ENCODE data around the gene TTC34. TPM values are rescaled to one million over a fixed set of nuclear protein-coding genes. Genes with fewer than 3 reads are reported as not detected.
"Not testable (repeated sequence)": the region's sequence is repeated elsewhere in the genome, so short reads cannot be mapped to it uniquely, and the experiment has no call there.

TTC34 gene
- total RNA-seq, 1 experiment from 2014 or later, result 0.03 TPM

DNA sequence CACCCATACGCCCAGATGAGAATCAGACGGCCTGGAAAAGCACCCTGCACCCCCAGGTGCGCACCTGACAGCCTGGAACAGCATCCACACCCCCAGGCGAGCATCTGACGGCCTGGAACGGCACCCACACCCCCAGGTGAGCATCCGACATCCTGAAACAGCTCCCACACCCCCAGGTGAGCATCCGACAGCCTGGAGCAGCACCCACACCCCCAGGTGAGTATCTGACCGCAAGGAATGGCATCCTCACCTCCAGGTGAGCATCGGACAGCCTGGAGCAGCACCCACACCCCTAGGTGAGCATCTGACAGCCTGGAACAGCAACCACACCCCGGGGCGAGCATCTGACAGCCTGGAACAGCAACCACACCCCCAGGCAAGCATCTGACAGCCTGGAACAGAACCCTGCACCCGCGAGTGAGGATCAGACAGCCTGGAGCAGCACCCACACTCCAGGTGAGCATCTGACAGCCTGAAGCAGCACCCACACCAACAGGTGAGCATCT lies 147.0 kb downstream of the TTC34 start:
- H3K4me3 ChIP-seq; H3K27ac ChIP-seq; H3K9me3 ChIP-seq (replicated peaks); H3K4me1 ChIP-seq (replicated peaks); H3K36me3 ChIP-seq; H3K27me3 ChIP-seq (replicated peaks): not testable (repeated sequence)
- DNase-seq (ENCODE audit: low read depth in 1 of 2, low spot score in 2 of 2), result peak in 1 of 2 experiments; percentile 75

DNA sequence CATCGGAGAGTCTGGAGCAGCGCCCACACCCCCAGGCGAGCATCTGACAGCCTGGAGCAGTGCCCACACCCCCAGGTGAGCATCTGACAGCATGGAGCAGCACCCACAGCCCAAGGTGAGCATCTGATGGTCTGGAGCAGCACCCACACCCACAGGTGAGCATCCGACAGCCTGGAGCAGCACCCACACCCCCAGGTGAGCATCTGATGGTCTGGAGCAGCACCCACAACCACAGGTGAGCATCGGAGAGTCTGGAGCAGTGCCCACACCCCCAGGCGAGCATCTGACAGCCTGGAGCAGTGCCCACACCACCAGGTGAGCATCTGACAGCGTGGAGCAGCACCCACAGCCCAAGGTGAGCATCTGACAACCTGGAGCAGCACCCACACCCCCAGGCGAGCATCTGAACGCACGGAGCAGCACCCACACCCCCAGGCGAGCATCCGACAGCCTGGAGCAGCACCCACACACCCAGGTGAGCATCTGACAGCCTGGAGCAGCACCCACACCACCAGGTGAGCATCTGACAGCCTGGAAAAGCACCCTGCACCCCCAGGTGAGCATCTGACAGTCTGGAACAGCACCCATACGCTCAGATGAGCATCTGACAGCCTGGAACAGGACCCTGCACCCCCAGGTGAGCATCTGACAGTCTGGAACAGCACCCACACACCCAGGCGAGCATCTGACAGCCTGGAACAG lies 147.6 kb downstream of the TTC34 start:
- not testable (repeated sequence) for H3K9me3 ChIP-seq (replicated peaks); H3K27me3 ChIP-seq (replicated peaks); H3K27ac ChIP-seq; H3K4me1 ChIP-seq (replicated peaks); H3K36me3 ChIP-seq; H3K4me3 ChIP-seq
- DNase-seq (ENCODE audit: low read depth in 1 of 2, low spot score in 2 of 2), result peak in 1 of 2 experiments; percentile 93

DNA sequence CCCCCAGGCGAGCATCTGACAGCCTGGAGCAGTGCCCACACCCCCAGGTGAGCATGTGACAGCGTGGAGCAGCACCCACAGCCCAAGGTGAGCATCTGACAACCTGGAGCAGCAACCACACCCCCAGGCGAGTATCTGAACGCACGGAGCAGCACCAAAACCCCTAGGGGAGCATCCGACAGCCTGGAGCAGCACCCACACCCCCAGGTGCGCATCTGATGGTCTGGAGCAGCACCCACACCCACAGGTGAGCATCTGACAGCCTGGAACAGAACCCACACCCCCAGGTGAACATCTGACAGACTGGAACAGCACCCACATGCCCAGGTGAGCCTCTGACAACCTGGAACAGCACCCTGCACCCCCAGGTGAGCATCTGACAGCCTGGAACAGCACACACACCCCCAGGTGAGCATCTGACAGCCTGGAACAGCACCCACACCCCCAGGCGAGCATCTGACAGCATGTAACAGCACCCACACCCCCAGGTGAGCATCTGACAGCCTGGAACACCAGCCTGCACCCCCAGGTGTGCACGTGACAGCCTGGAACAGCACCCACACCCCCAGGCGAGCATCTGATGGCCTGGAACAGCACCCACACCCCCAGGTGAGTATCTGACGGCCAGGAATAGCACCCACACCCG lies 148.4 kb downstream of the TTC34 start:
- peak in 1 of 2 experiments; percentile 78 for DNase-seq (ENCODE audit: low read depth in 1 of 2, low spot score in 2 of 2)
- not testable (repeated sequence) for H3K4me1 ChIP-seq (replicated peaks); H3K4me3 ChIP-seq; H3K27ac ChIP-seq; H3K9me3 ChIP-seq (replicated peaks); H3K36me3 ChIP-seq; H3K27me3 ChIP-seq (replicated peaks)

DNA sequence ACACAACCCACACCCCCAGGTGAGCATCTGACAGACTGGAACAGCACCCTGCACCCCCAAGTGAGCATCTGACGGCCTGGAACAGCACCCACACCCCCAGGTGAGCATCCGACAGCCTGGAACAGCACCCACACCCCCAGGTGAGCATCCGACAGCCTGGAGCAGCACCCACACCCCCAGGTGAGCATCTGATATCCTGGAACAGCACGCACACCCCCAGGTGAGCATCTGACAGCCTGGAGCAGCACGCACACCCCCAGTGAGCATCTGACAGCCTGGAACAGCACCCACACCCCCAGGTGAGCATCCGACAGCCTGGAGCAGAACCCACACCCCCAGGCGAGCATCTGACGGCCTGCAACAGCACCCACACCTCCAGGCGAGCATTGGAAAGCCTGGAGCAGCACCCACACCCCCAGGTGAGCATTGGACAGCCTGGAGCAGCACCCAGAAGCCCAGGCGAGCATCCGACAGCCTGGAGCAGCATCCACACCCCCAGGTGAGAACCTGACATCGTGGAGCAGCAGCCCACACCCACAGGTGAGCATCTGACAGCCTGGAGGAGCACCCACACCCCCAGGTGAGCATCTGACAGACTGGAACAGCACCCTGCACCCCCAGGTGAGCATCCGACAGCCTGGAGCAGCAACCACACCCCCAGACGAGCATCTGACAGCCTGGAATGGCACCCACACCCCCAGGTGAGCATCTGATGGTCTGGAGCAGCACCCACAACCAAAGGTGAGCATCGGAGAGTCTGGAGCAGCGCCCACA lies 149.2 kb downstream of the TTC34 start:
- not testable (repeated sequence) for H3K27ac ChIP-seq; H3K4me3 ChIP-seq; H3K4me1 ChIP-seq (replicated peaks); H3K27me3 ChIP-seq (replicated peaks); H3K9me3 ChIP-seq (replicated peaks); H3K36me3 ChIP-seq
- DNase-seq (ENCODE audit: low read depth in 1 of 2, low spot score in 2 of 2), result peak in 1 of 2 experiments; percentile 75

DNA sequence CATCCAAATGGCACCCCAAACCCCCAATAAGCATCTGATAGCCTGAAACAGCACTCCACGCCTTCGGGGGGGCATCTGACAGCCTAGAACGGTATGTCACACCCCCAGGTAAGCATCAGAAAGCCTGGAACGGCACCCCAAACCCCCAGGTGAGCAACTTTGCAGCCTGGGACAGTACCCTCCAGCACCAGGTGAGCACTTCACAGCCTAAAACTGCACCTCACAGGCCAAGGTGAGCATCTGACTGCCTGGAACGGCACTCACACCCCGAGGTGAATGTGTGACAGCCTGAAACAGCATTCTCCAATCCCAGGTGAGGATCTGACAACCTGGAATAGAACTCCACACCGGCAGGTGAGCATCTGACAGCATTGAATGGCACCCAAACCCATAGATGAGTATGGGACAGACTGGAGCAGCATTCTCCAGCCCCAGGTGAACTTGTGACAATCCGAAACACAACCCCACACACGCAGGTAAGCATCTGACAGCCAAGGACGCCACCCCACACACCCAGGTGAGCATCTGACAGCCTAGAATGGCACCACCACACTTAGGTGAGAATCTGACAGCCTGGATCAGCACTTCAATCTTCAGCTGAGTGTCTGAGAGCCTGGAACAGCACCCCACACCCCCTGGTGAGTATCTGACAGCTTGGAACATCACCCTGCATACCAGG lies 150.4 kb downstream of the TTC34 start:
- Histone ChIP-seq H3K4me3 (no peak overlapping the region), H3K4me1 (replicated peaks) (no peaks in the 10 kb centered on the region), H3K27ac (no peak overlapping the region), H3K27me3 (replicated peaks) (no peaks in the 10 kb centered on the region), H3K9me3 (replicated peaks) (peaks cover 3% of the 10 kb centered on the region), H3K36me3 (no peaks in the 10 kb centered on the region)
- DNase-seq (ENCODE audit: low read depth in 1 of 2, low spot score in 2 of 2), result peak in 1 of 2 experiments; percentile 30

DNA sequence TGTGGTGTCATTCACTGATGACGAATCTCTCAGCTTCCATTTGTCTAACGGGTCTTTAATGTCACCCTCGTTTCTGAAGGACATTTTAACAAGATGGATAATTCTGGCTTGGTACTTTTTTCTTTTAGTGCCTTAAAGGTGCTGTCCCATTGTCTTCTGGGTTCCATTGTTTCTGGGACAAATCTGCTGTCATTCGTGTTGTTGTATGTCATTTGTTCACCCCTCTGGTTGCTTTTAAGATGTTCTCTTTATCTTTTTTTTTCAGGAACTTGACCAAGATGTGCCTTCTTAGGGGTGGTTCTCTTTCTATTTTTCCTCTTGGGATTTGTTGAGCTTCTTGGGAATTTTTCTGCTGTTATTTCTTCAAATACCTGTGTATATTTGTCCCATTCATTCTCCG lies 154.7 kb downstream of the TTC34 start:
- DNase-seq (ENCODE audit: low read depth in 1 of 2, low spot score in 2 of 2), result no peak
- H3K27me3 ChIP-seq (replicated peaks), result no peaks in the 10 kb centered on the region
- H3K36me3 ChIP-seq, result no peaks in the 10 kb centered on the region
- peaks cover 4% of the 10 kb centered on the region for H3K9me3 ChIP-seq (replicated peaks)
- H3K4me1 ChIP-seq (replicated peaks), result peaks cover 13% of the 10 kb centered on the region
- no peak overlapping the region for H3K4me3 ChIP-seq
- H3K27ac ChIP-seq, result no peak overlapping the region

DNA sequence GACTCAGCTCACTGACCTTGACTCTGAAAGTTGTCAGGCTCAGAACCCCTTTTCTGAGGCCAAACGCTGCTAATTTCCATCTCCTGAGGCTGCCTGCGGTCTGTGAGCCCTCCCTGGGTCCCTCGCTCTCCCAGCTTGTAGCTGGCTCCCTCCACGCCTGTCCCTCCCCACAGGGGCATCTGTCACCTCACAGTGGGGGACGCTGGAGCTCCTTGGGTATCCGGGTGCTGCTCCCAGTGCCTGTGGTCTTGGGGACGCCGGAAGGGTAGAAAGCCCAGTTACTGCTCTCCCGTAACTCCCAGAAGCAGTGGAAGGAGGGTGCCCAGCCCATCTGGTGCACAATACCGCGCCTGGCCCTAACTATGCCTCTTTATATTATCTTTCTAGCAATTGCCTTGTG lies 155.7 kb downstream of the TTC34 start:
- H3K9me3 ChIP-seq (replicated peaks), result peaks cover 4% of the 10 kb centered on the region
- H3K4me3 ChIP-seq, result no peak overlapping the region
- H3K27ac ChIP-seq, result no peak overlapping the region
- DNase-seq (ENCODE audit: low read depth in 1 of 2, low spot score in 2 of 2), result no peak
- no peaks in the 10 kb centered on the region for H3K36me3 ChIP-seq
- peaks cover 14% of the 10 kb centered on the region for H3K4me1 ChIP-seq (replicated peaks)
- no peaks in the 10 kb centered on the region for H3K27me3 ChIP-seq (replicated peaks)

DNA sequence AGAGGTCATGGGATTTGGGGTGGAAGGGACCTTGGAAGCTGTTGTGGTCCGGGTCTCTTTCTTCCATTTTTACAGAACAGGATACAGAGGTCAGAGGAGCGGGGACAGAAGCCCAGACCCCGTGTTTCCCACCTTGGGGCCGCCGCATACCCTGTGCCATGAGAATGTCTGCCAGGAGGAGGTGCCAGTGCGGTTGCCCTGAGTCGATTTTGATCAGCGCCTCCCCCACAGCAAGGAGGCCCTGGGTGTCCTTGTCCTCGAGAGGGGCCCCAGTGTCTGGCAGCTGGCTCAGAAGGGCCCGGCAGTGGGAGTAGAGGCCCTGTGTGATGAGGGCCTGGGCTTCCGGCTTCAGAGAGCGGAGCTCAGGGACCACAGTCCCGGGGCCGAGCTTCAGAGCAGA lies 156.3 kb downstream of the TTC34 start:
- H3K27me3 ChIP-seq (replicated peaks), result no peaks in the 10 kb centered on the region
- H3K9me3 ChIP-seq (replicated peaks), result peaks cover 4% of the 10 kb centered on the region
- no peaks in the 10 kb centered on the region for H3K36me3 ChIP-seq
- no peak overlapping the region for H3K4me3 ChIP-seq
- peaks cover 14% of the 10 kb centered on the region for H3K4me1 ChIP-seq (replicated peaks)
- no peak for DNase-seq (ENCODE audit: low read depth in 1 of 2, low spot score in 2 of 2)
- H3K27ac ChIP-seq, result no peak overlapping the region

DNA sequence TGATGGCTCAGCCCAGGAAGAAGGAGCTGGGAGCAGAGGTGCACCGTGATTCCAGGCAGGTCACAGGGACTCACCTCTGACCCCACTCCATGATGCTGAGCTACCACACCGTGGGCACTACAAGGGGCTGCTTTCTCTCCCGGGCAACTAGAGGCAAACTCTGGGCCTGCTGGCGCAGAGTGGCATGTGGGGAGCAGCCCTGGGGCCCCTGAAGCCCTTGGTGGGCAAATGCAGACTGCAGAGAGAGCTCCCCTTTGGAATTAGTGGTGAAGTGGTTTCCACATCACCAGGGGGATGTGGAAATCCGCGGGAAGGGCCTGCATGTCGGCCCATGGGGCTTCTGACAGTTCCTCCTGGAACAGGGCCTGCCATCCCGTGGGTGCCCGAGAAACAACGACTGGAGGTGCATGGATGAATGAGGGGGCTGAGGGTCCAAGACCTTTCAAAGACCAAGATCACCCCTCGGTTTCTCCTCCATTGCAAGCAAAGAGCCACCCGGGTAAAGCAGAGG lies 156.8 kb downstream of the TTC34 start:
- no peak overlapping the region for H3K4me3 ChIP-seq
- H3K27me3 ChIP-seq (replicated peaks), result no peaks in the 10 kb centered on the region
- DNase-seq (ENCODE audit: low read depth in 1 of 2, low spot score in 2 of 2), result peak in 1 of 2 experiments; percentile 34
- no peaks in the 10 kb centered on the region for H3K36me3 ChIP-seq
- H3K4me1 ChIP-seq (replicated peaks), result peaks cover 14% of the 10 kb centered on the region
- no peak overlapping the region for H3K27ac ChIP-seq
- peaks cover 4% of the 10 kb centered on the region for H3K9me3 ChIP-seq (replicated peaks)

DNA sequence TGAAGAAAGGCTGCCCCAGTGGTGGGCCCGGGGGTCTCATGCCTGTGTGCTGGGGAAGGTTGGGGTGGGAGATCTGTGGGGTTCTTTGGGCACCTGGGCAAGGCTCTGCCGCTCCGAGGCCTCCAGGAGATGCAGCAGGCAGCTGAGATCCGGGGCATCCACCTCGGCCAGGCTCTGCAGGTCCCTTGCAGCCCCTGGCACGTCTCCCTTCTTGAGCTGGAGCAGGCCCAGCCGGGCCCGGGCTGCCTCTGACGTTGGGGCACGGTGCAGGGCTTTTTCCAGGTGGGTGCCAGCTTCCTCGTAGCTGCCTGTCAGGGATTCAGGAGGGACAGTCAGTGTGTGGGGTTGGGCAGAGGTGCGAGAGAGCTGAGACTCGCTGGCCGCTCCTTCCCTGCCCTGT lies 157.3 kb downstream of the TTC34 start:
- DNase-seq (ENCODE audit: low read depth in 1 of 2, low spot score in 2 of 2), result peak in 1 of 2 experiments; percentile 36
- Histone ChIP-seq H3K4me3 (no peak overlapping the region), H3K4me1 (replicated peaks) (peaks cover 14% of the 10 kb centered on the region), H3K27me3 (replicated peaks) (no peaks in the 10 kb centered on the region), H3K36me3 (no peaks in the 10 kb centered on the region), H3K9me3 (replicated peaks) (peaks cover 4% of the 10 kb centered on the region), H3K27ac (no peak overlapping the region)

DNA sequence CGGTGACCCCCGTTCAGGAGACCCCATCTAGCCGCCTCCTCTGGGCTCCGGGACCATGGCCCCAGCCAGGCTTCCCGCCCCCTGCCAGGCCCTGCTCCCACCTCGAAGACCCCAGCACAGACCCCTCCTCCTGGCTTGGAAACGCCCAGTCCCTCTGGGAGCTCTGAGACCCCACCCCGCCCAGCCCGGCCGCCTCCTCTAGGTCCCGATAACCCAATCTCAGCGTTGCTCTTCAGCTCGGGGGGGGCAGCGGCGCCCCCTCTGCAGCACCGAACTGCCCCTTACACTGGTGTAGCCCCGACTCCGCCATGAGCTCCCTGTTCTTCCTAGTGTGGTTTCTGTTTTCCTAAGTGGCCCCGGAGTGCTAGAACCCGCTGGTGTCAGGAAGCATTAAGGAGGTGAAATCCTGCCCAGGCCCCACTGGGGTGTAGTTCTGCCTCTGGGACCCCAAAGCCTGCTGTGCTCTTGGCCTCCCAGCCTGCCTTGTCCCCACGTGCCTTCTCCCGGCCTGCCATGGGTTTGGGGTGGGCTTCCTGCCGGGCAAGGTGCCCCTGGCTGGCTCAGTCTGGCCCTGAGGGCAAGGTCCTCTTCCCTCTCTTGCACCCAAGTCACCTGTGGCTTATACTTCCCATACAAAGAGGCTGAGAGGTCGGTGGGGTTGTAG lies 157.9 kb downstream of the TTC34 start:
- H3K9me3 ChIP-seq (replicated peaks), result peaks cover 4% of the 10 kb centered on the region
- DNase-seq (ENCODE audit: low read depth in 1 of 2, low spot score in 2 of 2), result peak in 1 of 2 experiments; percentile 40
- H3K27ac ChIP-seq, result no peak overlapping the region
- no peaks in the 10 kb centered on the region for H3K36me3 ChIP-seq
- H3K4me1 ChIP-seq (replicated peaks), result peaks cover 14% of the 10 kb centered on the region
- H3K27me3 ChIP-seq (replicated peaks), result no peaks in the 10 kb centered on the region
- H3K4me3 ChIP-seq, result peak overlapping the region; percentile 65

DNA sequence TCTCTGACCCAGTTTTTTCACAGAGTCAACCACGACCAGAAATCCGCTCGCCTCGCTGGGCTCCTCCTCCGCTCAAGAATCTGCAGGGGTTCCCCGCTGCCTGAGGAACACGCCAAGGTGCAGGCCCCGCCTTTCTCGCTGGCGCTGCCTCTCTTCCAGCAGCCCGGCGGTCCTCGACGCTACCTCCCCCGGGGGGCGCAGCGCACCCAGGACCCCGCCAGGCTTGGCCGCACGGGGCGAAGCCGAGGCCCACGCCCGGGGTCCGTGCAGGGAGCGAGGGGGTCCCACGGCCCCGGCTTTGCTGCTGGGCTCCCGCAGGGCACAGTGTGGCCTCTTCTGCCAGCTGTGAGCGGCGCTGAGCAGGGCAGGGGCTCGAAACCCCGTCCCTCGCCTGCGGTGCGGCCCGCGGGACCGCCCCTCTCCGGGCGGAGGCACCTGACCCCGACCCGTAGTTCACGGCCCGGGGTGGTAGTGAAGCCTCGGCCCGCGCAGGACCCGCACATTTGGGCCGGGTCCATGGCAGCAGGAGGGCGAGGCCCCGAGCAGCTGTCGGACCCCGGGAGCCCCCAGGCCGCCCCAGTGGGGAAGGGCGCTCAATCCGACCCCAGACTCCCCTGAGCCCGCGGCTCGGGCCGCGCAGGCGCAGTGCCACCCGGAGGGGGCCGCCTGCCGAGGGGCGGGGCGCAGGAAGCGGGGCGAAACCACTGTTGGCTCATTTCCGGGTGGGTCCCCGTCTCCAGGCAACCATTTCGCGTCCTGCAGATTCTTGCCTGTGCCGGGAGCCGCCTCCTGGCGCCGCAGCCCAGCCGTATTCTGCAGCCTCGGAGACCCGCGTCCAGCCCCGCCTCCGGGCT lies 158.7 kb downstream of the TTC34 start:
- DNase-seq (ENCODE audit: low read depth in 1 of 2, low spot score in 2 of 2), result peak; percentile 83 to 93
- Histone ChIP-seq H3K9me3 (replicated peaks) (peaks cover 4% of the 10 kb centered on the region), H3K4me3 (peak overlapping the region; percentile 65), H3K27ac (peak overlapping the region; percentile 40), H3K36me3 (no peaks in the 10 kb centered on the region), H3K27me3 (replicated peaks) (no peaks in the 10 kb centered on the region), H3K4me1 (replicated peaks) (peaks cover 14% of the 10 kb centered on the region)

All from SJSA1 (cell line).